ENCODE measurements around the gene CLDN12.

DNA sequence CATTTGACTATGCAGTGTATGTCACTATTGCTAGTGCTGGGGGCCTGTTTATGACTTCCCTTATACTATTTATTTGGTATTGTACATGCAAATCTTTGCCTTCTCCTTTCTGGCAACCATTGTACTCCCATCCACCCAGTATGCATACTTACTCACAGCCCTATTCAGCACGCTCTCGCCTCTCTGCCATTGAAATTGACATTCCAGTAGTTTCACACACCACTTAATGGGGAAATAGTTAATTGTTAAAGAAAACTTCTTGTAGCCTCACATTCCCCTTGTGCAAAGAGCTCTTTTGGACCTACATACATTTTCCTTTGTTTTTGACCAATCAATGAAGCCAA is 9.9 kb downstream of the CLDN12 start:
- TF ChIP-seq, protein P1, sequence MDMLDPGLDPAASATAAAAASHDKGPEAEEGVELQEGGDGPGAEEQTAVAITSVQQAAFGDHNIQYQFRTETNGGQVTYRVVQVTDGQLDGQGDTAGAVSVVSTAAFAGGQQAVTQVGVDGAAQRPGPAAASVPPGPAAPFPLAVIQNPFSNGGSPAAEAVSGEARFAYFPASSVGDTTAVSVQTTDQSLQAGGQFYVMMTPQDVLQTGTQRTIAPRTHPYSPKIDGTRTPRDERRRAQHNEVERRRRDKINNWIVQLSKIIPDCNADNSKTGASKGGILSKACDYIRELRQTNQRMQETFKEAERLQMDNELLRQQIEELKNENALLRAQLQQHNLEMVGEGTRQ (IDR thresholded peaks at IDR 0.05; ENCODE audit: borderline replicate concordance, low read depth, low read length), result no peak
- TF ChIP-seq RFX5 (IDR thresholded peaks at IDR 0.05; ENCODE audit: low read length) (no peak), YY1 (IDR thresholded peaks at IDR 0.05; ENCODE audit: low read depth) (no peak), FOXM1 (IDR thresholded peaks at IDR 0.05; ENCODE audit: low read depth) (no peak), MEF2A (IDR thresholded peaks at IDR 0.05; ENCODE audit: borderline replicate concordance, low read depth) (no peak), POLR2AphosphoS5 (IDR thresholded peaks at IDR 0.05; ENCODE audit: low read depth, low read length) (no peak)
- TF ChIP-seq, protein P2, sequence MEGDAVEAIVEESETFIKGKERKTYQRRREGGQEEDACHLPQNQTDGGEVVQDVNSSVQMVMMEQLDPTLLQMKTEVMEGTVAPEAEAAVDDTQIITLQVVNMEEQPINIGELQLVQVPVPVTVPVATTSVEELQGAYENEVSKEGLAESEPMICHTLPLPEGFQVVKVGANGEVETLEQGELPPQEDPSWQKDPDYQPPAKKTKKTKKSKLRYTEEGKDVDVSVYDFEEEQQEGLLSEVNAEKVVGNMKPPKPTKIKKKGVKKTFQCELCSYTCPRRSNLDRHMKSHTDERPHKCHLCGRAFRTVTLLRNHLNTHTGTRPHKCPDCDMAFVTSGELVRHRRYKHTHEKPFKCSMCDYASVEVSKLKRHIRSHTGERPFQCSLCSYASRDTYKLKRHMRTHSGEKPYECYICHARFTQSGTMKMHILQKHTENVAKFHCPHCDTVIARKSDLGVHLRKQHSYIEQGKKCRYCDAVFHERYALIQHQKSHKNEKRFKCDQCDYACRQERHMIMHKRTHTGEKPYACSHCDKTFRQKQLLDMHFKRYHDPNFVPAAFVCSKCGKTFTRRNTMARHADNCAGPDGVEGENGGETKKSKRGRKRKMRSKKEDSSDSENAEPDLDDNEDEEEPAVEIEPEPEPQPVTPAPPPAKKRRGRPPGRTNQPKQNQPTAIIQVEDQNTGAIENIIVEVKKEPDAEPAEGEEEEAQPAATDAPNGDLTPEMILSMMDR (IDR thresholded peaks at IDR 0.05), result no peak
- TF ChIP-seq, protein P3, sequence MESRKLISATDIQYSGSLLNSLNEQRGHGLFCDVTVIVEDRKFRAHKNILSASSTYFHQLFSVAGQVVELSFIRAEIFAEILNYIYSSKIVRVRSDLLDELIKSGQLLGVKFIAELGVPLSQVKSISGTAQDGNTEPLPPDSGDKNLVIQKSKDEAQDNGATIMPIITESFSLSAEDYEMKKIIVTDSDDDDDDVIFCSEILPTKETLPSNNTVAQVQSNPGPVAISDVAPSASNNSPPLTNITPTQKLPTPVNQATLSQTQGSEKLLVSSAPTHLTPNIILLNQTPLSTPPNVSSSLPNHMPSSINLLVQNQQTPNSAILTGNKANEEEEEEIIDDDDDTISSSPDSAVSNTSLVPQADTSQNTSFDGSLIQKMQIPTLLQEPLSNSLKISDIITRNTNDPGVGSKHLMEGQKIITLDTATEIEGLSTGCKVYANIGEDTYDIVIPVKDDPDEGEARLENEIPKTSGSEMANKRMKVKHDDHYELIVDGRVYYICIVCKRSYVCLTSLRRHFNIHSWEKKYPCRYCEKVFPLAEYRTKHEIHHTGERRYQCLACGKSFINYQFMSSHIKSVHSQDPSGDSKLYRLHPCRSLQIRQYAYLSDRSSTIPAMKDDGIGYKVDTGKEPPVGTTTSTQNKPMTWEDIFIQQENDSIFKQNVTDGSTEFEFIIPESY (IDR thresholded peaks at IDR 0.05; ENCODE audit: borderline replicate concordance, low read depth), result no peak
- TF ChIP-seq, protein P4, sequence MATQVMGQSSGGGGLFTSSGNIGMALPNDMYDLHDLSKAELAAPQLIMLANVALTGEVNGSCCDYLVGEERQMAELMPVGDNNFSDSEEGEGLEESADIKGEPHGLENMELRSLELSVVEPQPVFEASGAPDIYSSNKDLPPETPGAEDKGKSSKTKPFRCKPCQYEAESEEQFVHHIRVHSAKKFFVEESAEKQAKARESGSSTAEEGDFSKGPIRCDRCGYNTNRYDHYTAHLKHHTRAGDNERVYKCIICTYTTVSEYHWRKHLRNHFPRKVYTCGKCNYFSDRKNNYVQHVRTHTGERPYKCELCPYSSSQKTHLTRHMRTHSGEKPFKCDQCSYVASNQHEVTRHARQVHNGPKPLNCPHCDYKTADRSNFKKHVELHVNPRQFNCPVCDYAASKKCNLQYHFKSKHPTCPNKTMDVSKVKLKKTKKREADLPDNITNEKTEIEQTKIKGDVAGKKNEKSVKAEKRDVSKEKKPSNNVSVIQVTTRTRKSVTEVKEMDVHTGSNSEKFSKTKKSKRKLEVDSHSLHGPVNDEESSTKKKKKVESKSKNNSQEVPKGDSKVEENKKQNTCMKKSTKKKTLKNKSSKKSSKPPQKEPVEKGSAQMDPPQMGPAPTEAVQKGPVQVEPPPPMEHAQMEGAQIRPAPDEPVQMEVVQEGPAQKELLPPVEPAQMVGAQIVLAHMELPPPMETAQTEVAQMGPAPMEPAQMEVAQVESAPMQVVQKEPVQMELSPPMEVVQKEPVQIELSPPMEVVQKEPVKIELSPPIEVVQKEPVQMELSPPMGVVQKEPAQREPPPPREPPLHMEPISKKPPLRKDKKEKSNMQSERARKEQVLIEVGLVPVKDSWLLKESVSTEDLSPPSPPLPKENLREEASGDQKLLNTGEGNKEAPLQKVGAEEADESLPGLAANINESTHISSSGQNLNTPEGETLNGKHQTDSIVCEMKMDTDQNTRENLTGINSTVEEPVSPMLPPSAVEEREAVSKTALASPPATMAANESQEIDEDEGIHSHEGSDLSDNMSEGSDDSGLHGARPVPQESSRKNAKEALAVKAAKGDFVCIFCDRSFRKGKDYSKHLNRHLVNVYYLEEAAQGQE (IDR thresholded peaks at IDR 0.05; ENCODE audit: low read depth, low read length), result no peak

Measured in SK-N-SH (cell line).